Measurements from ENCODE around the gene LARGE1.

Gene LARGE1

GRCh38 chr22:33835265-33835664 lies 85.0 kb downstream of the LARGE1 start:
- H3K79me2 ChIP-seq (ENCODE audit: control insufficient read depth, insufficient read depth, low read length) = peaks cover 18% of the 10 kb centered on the region
- H3K4me3 ChIP-seq (ENCODE audit: low read length) = no peak overlapping the region
- no peak overlapping the region for H3K9ac ChIP-seq (ENCODE audit: low read length)
- H3K79me1 ChIP-seq (ENCODE audit: low read length) = peaks cover 3% of the 10 kb centered on the region
- H3K56ac ChIP-seq (ENCODE audit: low read length) = no peak overlapping the region
- no peak overlapping the region for H2AK5ac ChIP-seq (ENCODE audit: low read length)
- peak; percentile 48 for DNase-seq
- no peak overlapping the region for H3K4ac ChIP-seq (ENCODE audit: low read depth, low read length)
- H3K18ac ChIP-seq (ENCODE audit: low read length) = no peak overlapping the region
- H2BK5ac ChIP-seq (ENCODE audit: low read length) = no peak overlapping the region
- no peak overlapping the region for H2BK120ac ChIP-seq (ENCODE audit: low read depth, low read length)
- no peaks in the 10 kb centered on the region for H3K36me3 ChIP-seq (ENCODE audit: control insufficient read depth, insufficient read depth, low read length)
- no CpG with 5 or more reads among the region's 5 CpGs for WGBS (ENCODE audit: extremely low coverage, insufficient coverage, low lambda C conversion rate)
- no peak overlapping the region for H4K5ac ChIP-seq (ENCODE audit: low read length)
- peaks cover 12% of the 10 kb centered on the region for H3K4me1 ChIP-seq (ENCODE audit: control insufficient read depth, low read depth, low read length)
- no peak overlapping the region for H3K23ac ChIP-seq (ENCODE audit: low read length)
- H3K4me2 ChIP-seq (ENCODE audit: low read length) = no peak overlapping the region
- no peak overlapping the region for H3K27ac ChIP-seq (ENCODE audit: low read depth, low read length)
- no peak overlapping the region for H2BK15ac ChIP-seq (replicated peaks; ENCODE audit: low read depth)
- H4K8ac ChIP-seq (ENCODE audit: low read depth, low read length) = no peak overlapping the region
- no peaks in the 10 kb centered on the region for H3K27me3 ChIP-seq (ENCODE audit: insufficient read depth, low read length, poor library complexity)

DNA sequence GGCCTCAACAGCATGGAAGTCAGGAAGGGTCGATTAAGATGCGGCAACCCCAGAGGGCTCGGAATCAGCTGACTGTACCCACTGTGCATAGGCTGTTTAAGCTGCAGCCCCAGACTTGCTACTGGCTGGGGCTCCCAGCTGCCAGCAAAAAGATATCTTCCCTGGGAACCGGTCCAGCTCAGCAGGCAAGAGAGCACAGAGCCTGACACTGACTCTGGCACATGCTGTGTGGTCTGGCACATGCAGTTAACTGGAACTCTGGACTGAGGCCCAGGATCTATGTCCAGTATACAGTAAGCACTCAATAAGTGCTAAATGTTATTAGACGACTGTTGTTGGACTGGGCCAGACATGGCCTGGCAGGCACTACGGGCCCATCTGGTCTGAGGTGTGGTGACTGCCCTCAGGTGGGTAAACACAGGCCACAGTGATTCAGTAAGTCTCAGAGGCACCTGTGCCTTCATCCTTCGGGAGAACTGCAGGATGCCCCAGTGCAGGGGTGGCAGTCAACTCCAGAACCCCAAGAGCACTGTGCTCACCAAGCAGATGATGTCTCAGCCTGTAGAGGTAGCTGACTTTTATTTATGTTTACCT lies 87.6 kb downstream of the LARGE1 start:
- no peak overlapping the region for H2AK5ac ChIP-seq (ENCODE audit: low read length)
- H3K4me3 ChIP-seq (ENCODE audit: low read length) = no peak overlapping the region
- H2BK15ac ChIP-seq (replicated peaks; ENCODE audit: low read depth) = no peak overlapping the region
- no peaks in the 10 kb centered on the region for H3K79me1 ChIP-seq (ENCODE audit: low read length)
- peaks cover 13% of the 10 kb centered on the region for H3K4me1 ChIP-seq (ENCODE audit: control insufficient read depth, low read depth, low read length)
- H3K23ac ChIP-seq (ENCODE audit: low read length) = no peak overlapping the region
- H3K9ac ChIP-seq (ENCODE audit: low read length) = no peak overlapping the region
- H3K27me3 ChIP-seq (ENCODE audit: insufficient read depth, low read length, poor library complexity) = no peaks in the 10 kb centered on the region
- H3K18ac ChIP-seq (ENCODE audit: low read length) = no peak overlapping the region
- no peak overlapping the region for H3K56ac ChIP-seq (ENCODE audit: low read length)
- no peak overlapping the region for H4K8ac ChIP-seq (ENCODE audit: low read depth, low read length)
- H3K79me2 ChIP-seq (ENCODE audit: control insufficient read depth, insufficient read depth, low read length) = peaks cover 10% of the 10 kb centered on the region
- H3K4ac ChIP-seq (ENCODE audit: low read depth, low read length) = no peak overlapping the region
- H3K4me2 ChIP-seq (ENCODE audit: low read length) = no peak overlapping the region
- WGBS (ENCODE audit: extremely low coverage, insufficient coverage, low lambda C conversion rate) = no CpG with 5 or more reads among the region's 7 CpGs
- H3K27ac ChIP-seq (ENCODE audit: low read depth, low read length) = no peak overlapping the region
- no peak for DNase-seq
- H2BK120ac ChIP-seq (ENCODE audit: low read depth, low read length) = no peak overlapping the region
- H3K36me3 ChIP-seq (ENCODE audit: control insufficient read depth, insufficient read depth, low read length) = no peaks in the 10 kb centered on the region
- H2BK5ac ChIP-seq (ENCODE audit: low read length) = no peak overlapping the region
- no peak overlapping the region for H4K5ac ChIP-seq (ENCODE audit: low read length)

GRCh38 chr22:33831651-33832050 lies 88.6 kb downstream of the LARGE1 start:
- H3K23ac ChIP-seq (ENCODE audit: low read length) = no peak overlapping the region
- H3K79me1 ChIP-seq (ENCODE audit: low read length) = no peaks in the 10 kb centered on the region
- H3K4me3 ChIP-seq (ENCODE audit: low read length) = no peak overlapping the region
- no CpG with 5 or more reads among the region's 5 CpGs for WGBS (ENCODE audit: extremely low coverage, insufficient coverage, low lambda C conversion rate)
- no peak overlapping the region for H2BK120ac ChIP-seq (ENCODE audit: low read depth, low read length)
- no peak overlapping the region for H3K4me2 ChIP-seq (ENCODE audit: low read length)
- H3K79me2 ChIP-seq (ENCODE audit: control insufficient read depth, insufficient read depth, low read length) = peaks cover 9% of the 10 kb centered on the region
- no peak overlapping the region for H4K5ac ChIP-seq (ENCODE audit: low read length)
- no peak overlapping the region for H3K56ac ChIP-seq (ENCODE audit: low read length)
- peaks cover 13% of the 10 kb centered on the region for H3K4me1 ChIP-seq (ENCODE audit: control insufficient read depth, low read depth, low read length)
- no peak overlapping the region for H3K18ac ChIP-seq (ENCODE audit: low read length)
- no peak for DNase-seq
- H3K4ac ChIP-seq (ENCODE audit: low read depth, low read length) = no peak overlapping the region
- no peak overlapping the region for H3K27ac ChIP-seq (ENCODE audit: low read depth, low read length)
- H3K36me3 ChIP-seq (ENCODE audit: control insufficient read depth, insufficient read depth, low read length) = no peaks in the 10 kb centered on the region
- no peak overlapping the region for H4K8ac ChIP-seq (ENCODE audit: low read depth, low read length)
- H3K27me3 ChIP-seq (ENCODE audit: insufficient read depth, low read length, poor library complexity) = no peaks in the 10 kb centered on the region
- H2AK5ac ChIP-seq (ENCODE audit: low read length) = no peak overlapping the region
- H3K9ac ChIP-seq (ENCODE audit: low read length) = no peak overlapping the region
- no peak overlapping the region for H2BK5ac ChIP-seq (ENCODE audit: low read length)
- H2BK15ac ChIP-seq (replicated peaks; ENCODE audit: low read depth) = no peak overlapping the region

GRCh38 chr22:33831207-33831606 lies 89.1 kb downstream of the LARGE1 start:
- Histone ChIP-seq H3K27me3 (ENCODE audit: insufficient read depth, low read length, poor library complexity) (no peaks in the 10 kb centered on the region), H3K27ac (ENCODE audit: low read depth, low read length) (no peak overlapping the region), H4K5ac (ENCODE audit: low read length) (no peak overlapping the region), H2BK15ac (replicated peaks; ENCODE audit: low read depth) (no peak overlapping the region), H3K79me2 (ENCODE audit: control insufficient read depth, insufficient read depth, low read length) (peaks cover 8% of the 10 kb centered on the region), H2AK5ac (ENCODE audit: low read length) (no peak overlapping the region), H3K4me2 (ENCODE audit: low read length) (no peak overlapping the region), H3K18ac (ENCODE audit: low read length) (no peak overlapping the region), H2BK120ac (ENCODE audit: low read depth, low read length) (no peak overlapping the region), H4K8ac (ENCODE audit: low read depth, low read length) (no peak overlapping the region), H3K9ac (ENCODE audit: low read length) (no peak overlapping the region), H3K4ac (ENCODE audit: low read depth, low read length) (no peak overlapping the region), H3K4me3 (ENCODE audit: low read length) (no peak overlapping the region), H3K4me1 (ENCODE audit: control insufficient read depth, low read depth, low read length) (peaks cover 13% of the 10 kb centered on the region), H3K79me1 (ENCODE audit: low read length) (no peaks in the 10 kb centered on the region), H3K56ac (ENCODE audit: low read length) (peak overlapping the region; percentile 26), H3K23ac (ENCODE audit: low read length) (no peak overlapping the region), H2BK5ac (ENCODE audit: low read length) (no peak overlapping the region), H3K36me3 (ENCODE audit: control insufficient read depth, insufficient read depth, low read length) (no peaks in the 10 kb centered on the region)
- DNase-seq = no peak
- no CpG with 5 or more reads among the region's 11 CpGs for WGBS (ENCODE audit: extremely low coverage, insufficient coverage, low lambda C conversion rate)

GRCh38 chr22:33829546-33830280 lies 90.6 kb downstream of the LARGE1 start:
- DNase-seq = peak; percentile 83
- no peak overlapping the region for H3K4me2 ChIP-seq (ENCODE audit: low read length)
- H3K4ac ChIP-seq (ENCODE audit: low read depth, low read length) = no peak overlapping the region
- no peak overlapping the region for H3K18ac ChIP-seq (ENCODE audit: low read length)
- no peak overlapping the region for H3K4me3 ChIP-seq (ENCODE audit: low read length)
- H2BK15ac ChIP-seq (replicated peaks; ENCODE audit: low read depth) = no peak overlapping the region
- H2BK120ac ChIP-seq (ENCODE audit: low read depth, low read length) = no peak overlapping the region
- no peak overlapping the region for H2AK5ac ChIP-seq (ENCODE audit: low read length)
- no peak overlapping the region for H3K23ac ChIP-seq (ENCODE audit: low read length)
- peaks cover 10% of the 10 kb centered on the region for H3K4me1 ChIP-seq (ENCODE audit: control insufficient read depth, low read depth, low read length)
- no peaks in the 10 kb centered on the region for H3K79me1 ChIP-seq (ENCODE audit: low read length)
- H3K27ac ChIP-seq (ENCODE audit: low read depth, low read length) = no peak overlapping the region
- no peak overlapping the region for H4K8ac ChIP-seq (ENCODE audit: low read depth, low read length)
- no peaks in the 10 kb centered on the region for H3K36me3 ChIP-seq (ENCODE audit: control insufficient read depth, insufficient read depth, low read length)
- WGBS (ENCODE audit: extremely low coverage, insufficient coverage, low lambda C conversion rate) = no CpG with 5 or more reads among the region's 4 CpGs
- no peak overlapping the region for H4K5ac ChIP-seq (ENCODE audit: low read length)
- H3K79me2 ChIP-seq (ENCODE audit: control insufficient read depth, insufficient read depth, low read length) = peaks cover 9% of the 10 kb centered on the region
- H3K27me3 ChIP-seq (ENCODE audit: insufficient read depth, low read length, poor library complexity) = no peaks in the 10 kb centered on the region
- H2BK5ac ChIP-seq (ENCODE audit: low read length) = no peak overlapping the region
- no peak overlapping the region for H3K56ac ChIP-seq (ENCODE audit: low read length)
- no peak overlapping the region for H3K9ac ChIP-seq (ENCODE audit: low read length)
